Breast epithelium (tissue), 3 donors: ENCODE data around the gene NCAPH2.

Experiments
- POLR2A ChIP-seq: fragments of 450-650 bp; IDR thresholded peaks from one replicate; pipeline ENCODE4 v1.6.1; 2016; ENCODE audit warnings: antibody characterized with exemption, mild to moderate bottlenecking, moderate library complexity
- POLR2AphosphoS5 ChIP-seq, 3 donors: sonication (generic); formaldehyde crosslinking; IDR thresholded peaks; one replicate each; pipeline ENCODE4 v1.6.1; 2017; ENCODE audit warnings: antibody characterized with exemption in 3 of 3
- TF ChIP-seq, protein P1 (sequence below), 3 donors: fragments of 450-650 bp; IDR thresholded peaks; one replicate each; pipeline ENCODE4 v1.5.1; 2016 to 2017; ENCODE audit warnings: antibody characterized with exemption in 3 of 3, mild to moderate bottlenecking in 3 of 3, moderate library complexity in 3 of 3

DNA sequence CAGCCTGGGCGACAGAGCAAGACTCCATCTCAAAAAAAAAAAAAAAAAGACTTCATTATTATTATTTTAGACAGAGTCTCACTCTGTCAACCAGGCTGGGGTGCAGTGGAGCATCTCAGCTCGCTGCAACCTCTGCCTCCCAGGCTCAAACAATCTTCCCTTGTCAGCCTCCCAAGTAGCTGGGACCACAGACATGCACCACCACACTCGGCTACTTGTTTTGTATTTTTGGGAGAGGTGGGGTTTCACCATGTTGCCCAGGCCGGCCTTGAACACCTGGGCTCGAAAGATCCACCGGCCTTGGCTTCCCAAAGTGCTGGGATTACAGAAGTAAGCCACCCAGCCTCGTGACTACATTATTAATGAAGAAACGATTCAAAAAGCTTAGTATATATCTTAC is 27.1 kb downstream of the NCAPH2 start:
- TF ChIP-seq, protein P1, sequence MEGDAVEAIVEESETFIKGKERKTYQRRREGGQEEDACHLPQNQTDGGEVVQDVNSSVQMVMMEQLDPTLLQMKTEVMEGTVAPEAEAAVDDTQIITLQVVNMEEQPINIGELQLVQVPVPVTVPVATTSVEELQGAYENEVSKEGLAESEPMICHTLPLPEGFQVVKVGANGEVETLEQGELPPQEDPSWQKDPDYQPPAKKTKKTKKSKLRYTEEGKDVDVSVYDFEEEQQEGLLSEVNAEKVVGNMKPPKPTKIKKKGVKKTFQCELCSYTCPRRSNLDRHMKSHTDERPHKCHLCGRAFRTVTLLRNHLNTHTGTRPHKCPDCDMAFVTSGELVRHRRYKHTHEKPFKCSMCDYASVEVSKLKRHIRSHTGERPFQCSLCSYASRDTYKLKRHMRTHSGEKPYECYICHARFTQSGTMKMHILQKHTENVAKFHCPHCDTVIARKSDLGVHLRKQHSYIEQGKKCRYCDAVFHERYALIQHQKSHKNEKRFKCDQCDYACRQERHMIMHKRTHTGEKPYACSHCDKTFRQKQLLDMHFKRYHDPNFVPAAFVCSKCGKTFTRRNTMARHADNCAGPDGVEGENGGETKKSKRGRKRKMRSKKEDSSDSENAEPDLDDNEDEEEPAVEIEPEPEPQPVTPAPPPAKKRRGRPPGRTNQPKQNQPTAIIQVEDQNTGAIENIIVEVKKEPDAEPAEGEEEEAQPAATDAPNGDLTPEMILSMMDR (IDR thresholded peaks at IDR 0.05) = no peak
- no peak for TF ChIP-seq POLR2AphosphoS5 (IDR thresholded peaks at IDR 0.05)
- no peak for TF ChIP-seq POLR2A
